H1 (cell line): Measurements from ENCODE around the gene TOP2B. TPM values are rescaled to one million over a fixed set of nuclear protein-coding genes. Genes with fewer than 3 reads are reported as not detected.

Experiments
- CTCF ChIA-PET: fragments of 300-600 bp; sonication (Branson Sonifier 250); formaldehyde crosslinking; loops from one replicate; lab custom pipeline; 2021; ENCODE audit not compliant: partially characterized antibody; lab: Charles Lee
- POLR2A ChIA-PET: fragments of 300-600 bp; sonication (Branson Sonifier 250); formaldehyde crosslinking; loops from one replicate; lab custom pipeline; 2021; ENCODE audit warnings: inconsistent platforms; ENCODE audit not compliant: partially characterized antibody; lab: Charles Lee
- DNase-seq, 2 experiments: peaks; one replicate each; pipeline versions ENCODE4 v3.0.0 to v3.0.0-alpha.2; 2010 to 2022; ENCODE audit warnings: low spot score in 2 of 2, low read depth in 1 of 2, mixed read lengths in 1 of 2
- FAIRE-seq: peaks from 2 replicates; lab custom pipeline; 2011; peaks lifted over from hg19 to GRCh38; lab: Jason Lieb, UNC
- H2AFZ ChIP-seq: 2 replicates; pipeline ENCODE4 v1.8.1; 2012; ENCODE audit warnings: low read length, inconsistent platforms
- H2AK5ac ChIP-seq: 2 replicates; pipeline ENCODE4 v1.6.1; 2013; ENCODE audit warnings: low read depth, low read length
- H2BK120ac ChIP-seq: replicated peaks from 2 replicates; pipeline ENCODE3; 2013; ENCODE audit warnings: low read depth, low read length, inconsistent platforms
- H2BK12ac ChIP-seq: 2 replicates; pipeline ENCODE4 v1.6.1; 2013; ENCODE audit warnings: low read depth, low read length
- H2BK15ac ChIP-seq: 2 replicates; pipeline ENCODE4 v1.6.1; 2013; ENCODE audit warnings: low read length
- H2BK20ac ChIP-seq: 2 replicates; pipeline ENCODE4 v1.6.1; 2013; ENCODE audit warnings: low read length
- H2BK5ac ChIP-seq: 2 replicates; pipeline ENCODE4 v1.6.1; 2013; ENCODE audit warnings: low read depth, low read length
- H3K14ac ChIP-seq: 2 replicates; pipeline ENCODE4 v1.6.1; 2013; ENCODE audit warnings: inconsistent platforms; ENCODE audit not compliant: insufficient read length
- H3K18ac ChIP-seq: 2 replicates; pipeline ENCODE4 v1.6.1; 2013; ENCODE audit warnings: low read length; ENCODE audit errors: extremely low read depth
- H3K23ac ChIP-seq: 2 replicates; pipeline ENCODE4 v1.6.1; 2013; ENCODE audit warnings: inconsistent platforms; ENCODE audit not compliant: insufficient read length
- H3K23me2 ChIP-seq: 2 replicates; pipeline ENCODE4 v1.6.1; 2013; ENCODE audit warnings: low read depth, low read length
- H3K27ac ChIP-seq: 2 replicates; pipeline ENCODE4 v1.6.1; 2011; ENCODE audit warnings: low read depth, low read length, inconsistent platforms
- H3K27me3 ChIP-seq, 4 experiments: replicated peaks in 1 of 4; 1 replicate in 1 of 4; 2 replicates in 3 of 4; pipeline versions ENCODE4 v1.6.1 to v1.8.1; 2011 to 2013; ENCODE audit warnings: low read length in 3 of 4, mild to moderate bottlenecking in 3 of 4, inconsistent platforms in 2 of 4, mixed read lengths in 2 of 4, moderate library complexity in 1 of 4; ENCODE audit not compliant: control insufficient read depth in 3 of 4, insufficient read depth in 3 of 4; ENCODE audit errors: extremely low read depth in 1 of 4
- H3K36me3 ChIP-seq, 4 experiments: 2 replicates each; pipeline versions ENCODE4 v1.6.1 to v1.8.1; 2011 to 2013; ENCODE audit warnings: mild to moderate bottlenecking in 4 of 4, low read length in 3 of 4, moderate library complexity in 2 of 4, control low read depth in 1 of 4, inconsistent platforms in 1 of 4; ENCODE audit not compliant: insufficient read depth in 4 of 4, control insufficient read depth in 2 of 4
- H3K4ac ChIP-seq: replicated peaks from 2 replicates; pipeline ENCODE3; 2013; ENCODE audit warnings: low read length, low read depth, mixed read lengths, inconsistent platforms; ENCODE audit not compliant: insufficient read length
- H3K4me1 ChIP-seq, 4 experiments: replicated peaks in 1 of 4; 1 replicate in 1 of 4; 2 replicates in 3 of 4; pipeline versions ENCODE4 v1.6.1 to v1.8.1; 2011 to 2013; ENCODE audit warnings: low read length in 3 of 4, inconsistent platforms in 2 of 4, mixed read lengths in 1 of 4; ENCODE audit not compliant: insufficient read depth in 4 of 4, control insufficient read depth in 3 of 4
- H3K4me2 ChIP-seq, 2 experiments: 2 replicates each; pipeline versions ENCODE4 v1.6.1 to v1.8.1; 2011 to 2013; ENCODE audit warnings: low read depth in 2 of 2, low read length in 2 of 2, control low read depth in 1 of 2, inconsistent platforms in 1 of 2, mild to moderate bottlenecking in 1 of 2; ENCODE audit not compliant: insufficient read depth in 1 of 2
- H3K4me3 ChIP-seq, 4 experiments: fragments of 200-600, 300-600 bp in 1 of 4; sonication (generic), shearing (Covaris generic), sonication (Bioruptor Twin) in 1 of 4; 2 replicates each; pipeline versions ENCODE4 v1.5.1 to v1.8.1; 2011 to 2016; ENCODE audit warnings: low read length in 4 of 4, low read depth in 3 of 4, control low read depth in 2 of 4, inconsistent platforms in 2 of 4, mild to moderate bottlenecking in 2 of 4, mixed read lengths in 1 of 4, moderate library complexity in 1 of 4; ENCODE audit not compliant: insufficient read depth in 2 of 4; ENCODE audit errors: extremely low read depth in 1 of 4
- H3K56ac ChIP-seq: replicated peaks from 2 replicates; pipeline ENCODE3; 2013; ENCODE audit warnings: low read depth, mild to moderate bottlenecking, mixed read lengths, low read length, inconsistent platforms; ENCODE audit not compliant: insufficient read length
- H3K79me1 ChIP-seq: 2 replicates; pipeline ENCODE4 v1.6.1; 2013; ENCODE audit warnings: low read depth, low read length, control low read depth
- H3K79me2 ChIP-seq, 2 experiments: 2 replicates each; pipeline versions ENCODE4 v1.6.1 to v1.8.1; 2012 to 2013; ENCODE audit warnings: low read length in 2 of 2, mild to moderate bottlenecking in 2 of 2, inconsistent platforms in 1 of 2; ENCODE audit not compliant: insufficient read depth in 2 of 2, control insufficient read depth in 1 of 2
- H3K9ac ChIP-seq, 4 experiments: replicated peaks in 1 of 4; 1 replicate in 1 of 4; 2 replicates in 3 of 4; pipeline versions ENCODE4 v1.6.1 to v1.8.1; 2011 to 2013; ENCODE audit warnings: low read depth in 3 of 4, low read length in 3 of 4, control low read depth in 2 of 4, mild to moderate bottlenecking in 2 of 4, moderate library complexity in 2 of 4, inconsistent platforms in 1 of 4; ENCODE audit errors: extremely low read depth in 1 of 4
- H3K9me3 ChIP-seq, 2 experiments: 2 replicates each; pipeline versions ENCODE4 v1.6.1 to v1.8.1; 2012 to 2013; ENCODE audit warnings: mild to moderate bottlenecking in 2 of 2, moderate library complexity in 2 of 2, control low read depth in 1 of 2, inconsistent platforms in 1 of 2, low read depth in 1 of 2, low read length in 1 of 2, mixed read lengths in 1 of 2; ENCODE audit not compliant: insufficient read depth in 2 of 2
- H4K20me1 ChIP-seq, 2 experiments: replicated peaks in 1 of 2; 2 replicates each; pipeline versions ENCODE3 to v1.8.1; 2011 to 2013; ENCODE audit warnings: inconsistent platforms in 2 of 2, low read length in 2 of 2, mild to moderate bottlenecking in 1 of 2; ENCODE audit not compliant: insufficient read depth in 2 of 2, control insufficient read depth in 1 of 2
- H4K5ac ChIP-seq: 2 replicates; pipeline ENCODE4 v1.6.1; 2013; ENCODE audit warnings: low read length, low read depth, mixed read lengths, inconsistent platforms; ENCODE audit not compliant: insufficient read length
- H4K8ac ChIP-seq: 2 replicates; pipeline ENCODE4 v1.8.0; 2013; ENCODE audit warnings: mild to moderate bottlenecking, moderate library complexity, low read length, inconsistent platforms; ENCODE audit not compliant: insufficient read depth; ENCODE audit errors: extremely low read depth
- H4K91ac ChIP-seq: replicated peaks from 2 replicates; pipeline ENCODE3; 2013; ENCODE audit warnings: low read length, mixed read lengths, inconsistent platforms; ENCODE audit not compliant: insufficient read length
- CHD2 ChIP-seq: IDR thresholded peaks from 2 replicates; pipeline ENCODE4 v1.6.1; 2012; ENCODE audit warnings: low read length, improper control_type of control experiment
- HDAC2 ChIP-seq, 2 experiments: fragments of 300-600 bp in 1 of 2; sonication (generic) in 1 of 2; IDR thresholded peaks; 2 replicates each; pipeline ENCODE4 v1.6.1; 2011 to 2012; ENCODE audit warnings: low read depth in 2 of 2, low read length in 2 of 2, mild to moderate bottlenecking in 2 of 2, moderate library complexity in 2 of 2, borderline replicate concordance in 1 of 2, inconsistent platforms in 1 of 2
- RXRA ChIP-seq: IDR thresholded peaks from 2 replicates; pipeline ENCODE4 v1.6.1; 2011; ENCODE audit warnings: low read depth, mild to moderate bottlenecking, low read length, moderate library complexity; ENCODE audit not compliant: insufficient read depth
- TAF7 ChIP-seq: optimal IDR thresholded peaks from 2 replicates; pipeline ENCODE3; 2011; ENCODE audit warnings: low read depth, mild to moderate bottlenecking, inconsistent platforms, low read length, moderate library complexity, borderline replicate concordance
- TEAD4 ChIP-seq: IDR thresholded peaks from 2 replicates; pipeline ENCODE4 v1.6.1; 2012; ENCODE audit warnings: low read depth, low read length, inconsistent platforms, mixed read lengths
- WGBS, 2 experiments: shearing (Covaris generic) in 1 of 2; methylation state at CpG; one replicate each; pipeline versions ENCODE4 v1.1.6 to v1.1.7; 2013 to 2015; ENCODE audit warnings: low lambda C conversion rate in 2 of 2, mixed read lengths in 2 of 2, inconsistent platforms in 1 of 2, low coverage in 1 of 2, missing lambda C conversion rate in 1 of 2; ENCODE audit not compliant: insufficient replicate concordance in 2 of 2, insufficient coverage in 1 of 2, insufficient read length in 1 of 2; ENCODE audit errors: extremely low coverage in 1 of 2, missing lambda C conversion rate in 1 of 2; 5-methylcytosine and 5-hydroxymethylcytosine counted together
- polyA plus RNA-seq, 7 experiments: library from polyadenylated mRNA; depleted of rRNA in 3 of 7; stranded (reverse) in 5 of 7; unstranded in 2 of 7; fragments of >200 nt in 5 of 7; fragments of 200-250 nt in 2 of 7; gene quantifications; 1 replicate in 5 of 7; 2 replicates in 1 of 7; 4 replicates in 1 of 7; pipeline versions ENCODE4 v1.2.1 to v1.2.3, GENCODE V29; 2011 to 2013; ENCODE audit warnings: missing spikeins in 2 of 7, mixed read lengths in 2 of 7
- total RNA-seq: library from RNA; stranded (reverse); fragmentation: NEBNext Ultra II Directional; extraction: Animal tissue kit (Norgen Biotek cat#: 25700); gene quantifications from 2 replicates; pipeline ENCODE4 v1.2.1, GENCODE V29; 2021

TOP2B gene
- total and polyA plus RNA-seq, 2 of the 8 experiments (the other 6 are each of a cell fraction or from before 2014, with no cell fraction given), result 34.9 to 206 TPM

DNA sequence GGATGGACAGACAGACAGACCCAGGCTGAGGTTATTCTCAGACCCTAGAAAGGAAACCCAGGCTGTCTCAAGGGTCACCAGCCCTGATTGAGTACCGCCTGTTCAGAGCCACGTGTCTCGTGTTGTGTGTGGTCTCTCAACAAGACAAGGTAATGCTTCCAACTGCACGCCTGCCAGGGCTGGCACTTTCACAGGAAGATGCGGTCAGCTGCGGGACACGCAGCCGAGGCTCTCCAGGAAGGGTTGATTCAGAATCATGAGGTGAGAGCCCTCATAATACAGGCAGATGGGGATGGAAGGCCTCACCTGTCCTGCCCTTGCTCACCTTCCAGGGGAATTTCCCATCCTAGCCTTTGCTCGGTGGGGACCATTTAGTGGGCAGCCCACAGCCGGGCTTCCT, 81.4 kb downstream of the TOP2B start:
- TF ChIP-seq HDAC2 (IDR thresholded peaks at IDR 0.05; ENCODE audit: borderline replicate concordance in 1 of 2, low read depth in 2 of 2, low read length in 2 of 2) (no peak), CHD2 (no peak), RXRA (no peak), TAF7 (no peak), TEAD4 (no peak)
- DNase-seq, result no peak
- Histone ChIP-seq H3K9me3 (no peaks in the 10 kb centered on the region), H3K79me1 (no peaks in the 10 kb centered on the region), H3K14ac (no peak overlapping the region), H3K56ac (no peak overlapping the region), H3K27ac (no peak overlapping the region), H4K8ac (no peak overlapping the region), H3K4me1 (no peaks in the 10 kb centered on the region), H3K9ac (no peak overlapping the region), H2BK20ac (no peak overlapping the region), H4K5ac (no peak overlapping the region), H2BK15ac (no peak overlapping the region), H2AFZ (no peak overlapping the region), H2BK12ac (no peak overlapping the region), H3K4me2 (no peak overlapping the region), H3K18ac (no peak overlapping the region), H3K27me3 (no peaks in the 10 kb centered on the region), H2AK5ac (no peak overlapping the region), H3K4me3 (no peak overlapping the region), H4K20me1 (no peaks in the 10 kb centered on the region), H3K4ac (no peak overlapping the region), H4K91ac (no peak overlapping the region), H3K23ac (no peak overlapping the region), H2BK5ac (no peak overlapping the region), H2BK120ac (no peak overlapping the region), H3K79me2 (no peaks in the 10 kb centered on the region), H3K36me3 (no peaks in the 10 kb centered on the region), H3K23me2 (no peaks in the 10 kb centered on the region)
- no peak for FAIRE-seq
- CTCF ChIA-PET, result interaction anchor here (0.5 to 7.0 kb wide), 3 partner anchors 9 to 44 kb away, joined by 3 to 44 read pairs (median 4); no protein-coding TSS in a partner anchor
- WGBS, 2 experiments, result 96% methylated on average over 10 of the region's 10 CpGs; no CpG with 5 or more reads in 1 of the 2 experiments
- POLR2A ChIA-PET, result no interaction called here
